Panc1 (cell line): ENCODE results near the gene KBTBD12. TPM values are rescaled to one million over a fixed set of nuclear protein-coding genes. Genes with fewer than 3 reads are reported as not detected.
"Not testable (repeated sequence)": the region's sequence is repeated elsewhere in the genome, so short reads cannot be mapped to it uniquely, and the experiment has no call there.

Experiments used
- ATAC-seq: fragments of 200-7000 bp; cut with Tn5 transposase; 2 replicates; pipeline ENCODE4 v1.9.1; 2020; ENCODE audit warnings: mild to moderate bottlenecking, moderate library complexity
- BruUV-seq: library from RNA; stranded (reverse); fragments of 400-500 nt; replicated peaks from 2 replicates; lab custom pipeline; 2021; lab: Mats Ljungman, UMichigan
- CTCF ChIA-PET: fragments of 300-600 bp; sonication (Branson Sonifier 250); formaldehyde crosslinking; loops from one replicate; lab custom pipeline; 2022; ENCODE audit warnings: antibody characterized with exemption; lab: Charles Lee
- POLR2A ChIA-PET: fragments of 300-600 bp; sonication (Branson Sonifier 250); formaldehyde crosslinking; loops from one replicate; lab custom pipeline; 2022; ENCODE audit warnings: antibody characterized with exemption; lab: Charles Lee
- DNase-seq: peaks from one replicate; pipeline ENCODE4 v3.0.0-alpha.2; 2010; ENCODE audit warnings: low read depth, low spot score
- H3K27ac ChIP-seq: 2 replicates; pipeline ENCODE4 v1.5.1; 2011; ENCODE audit warnings: mild to moderate bottlenecking, low read length, inconsistent platforms
- H3K27me3 ChIP-seq: fragments of 200-500 bp; sonication (Bioruptor generic); 2 replicates; pipeline ENCODE4 v1.6.0; 2014; ENCODE audit warnings: low read length, inconsistent platforms; ENCODE audit not compliant: control insufficient read depth, insufficient read depth
- H3K36me3 ChIP-seq: fragments of 200-500 bp; sonication (Bioruptor generic); 2 replicates; pipeline ENCODE4 v1.5.1; 2014; ENCODE audit warnings: inconsistent platforms, mild to moderate bottlenecking, low read length, moderate library complexity; ENCODE audit not compliant: control insufficient read depth, insufficient read depth
- H3K4me1 ChIP-seq: 2 replicates; pipeline ENCODE4 v1.5.1; 2011; ENCODE audit warnings: inconsistent platforms, mild to moderate bottlenecking, low read length, moderate library complexity; ENCODE audit not compliant: control insufficient read depth, insufficient read depth
- H3K4me3 ChIP-seq, 2 experiments: 2 replicates each; pipeline ENCODE4 v1.5.1; 2011 to 2012; ENCODE audit warnings: low read depth in 2 of 2, low read length in 2 of 2, mild to moderate bottlenecking in 2 of 2, inconsistent platforms in 1 of 2, moderate library complexity in 1 of 2
- H3K9me3 ChIP-seq: fragments of 200-500 bp; sonication (Bioruptor generic); 2 replicates; pipeline ENCODE4 v1.5.1; 2014; ENCODE audit warnings: low read depth, mild to moderate bottlenecking, inconsistent platforms, low read length, moderate library complexity; ENCODE audit not compliant: control insufficient read depth, insufficient read depth
- POLR2AphosphoS5 ChIP-seq: IDR thresholded peaks from 2 replicates; pipeline ENCODE4 v1.6.1; 2012; ENCODE audit warnings: mild to moderate bottlenecking, low read depth, low read length, moderate library complexity
- SIN3A ChIP-seq: IDR thresholded peaks from 2 replicates; pipeline ENCODE4 v1.6.1; 2012; ENCODE audit warnings: low read depth, mild to moderate bottlenecking, low read length, moderate library complexity, borderline replicate concordance; ENCODE audit not compliant: insufficient read depth
- TCF7L2 ChIP-seq: IDR thresholded peaks from 2 replicates; pipeline ENCODE4 v1.6.1; 2011; ENCODE audit warnings: mild to moderate bottlenecking, low read depth, low read length, inconsistent platforms
- in situ Hi-C: cut with HindIII; loops from 2 replicates; pipeline ENCODE4 v1.10.0; 2016; ENCODE audit warnings: low sequenced_read_pairs, low pct_unique_long_range_greater_than_20kb
- intact Hi-C: fragments of 100-400 bp; cut with micrococcal nuclease; formaldehyde crosslinking; loops from one replicate; pipeline ENCODE4 v1.10.0; 2022; ENCODE audit not compliant: unreplicated experiment
- total RNA-seq: library from RNA; stranded (reverse); gene quantifications from one replicate; pipeline ENCODE4 v1.2.1, GENCODE V29; 2021; ENCODE audit not compliant: unreplicated experiment
- TF ChIP-seq, protein P1 (sequence below), 2 experiments: IDR thresholded peaks; 2 replicates each; pipeline ENCODE4 v1.6.1; 2011 to 2012; ENCODE audit warnings: low read depth in 2 of 2, control low read depth in 1 of 2, low read length in 1 of 2, mild to moderate bottlenecking in 1 of 2, moderate library complexity in 1 of 2; ENCODE audit not compliant: insufficient read depth in 1 of 2
- TF ChIP-seq, protein P2 (sequence below): fragments of 450-650 bp; IDR thresholded peaks from 2 replicates; pipeline ENCODE4 v1.5.1; 2017; ENCODE audit warnings: mild to moderate bottlenecking

Gene KBTBD12
- total RNA-seq, 1 experiment from 2014 or later, result 0.28 TPM

DNA sequence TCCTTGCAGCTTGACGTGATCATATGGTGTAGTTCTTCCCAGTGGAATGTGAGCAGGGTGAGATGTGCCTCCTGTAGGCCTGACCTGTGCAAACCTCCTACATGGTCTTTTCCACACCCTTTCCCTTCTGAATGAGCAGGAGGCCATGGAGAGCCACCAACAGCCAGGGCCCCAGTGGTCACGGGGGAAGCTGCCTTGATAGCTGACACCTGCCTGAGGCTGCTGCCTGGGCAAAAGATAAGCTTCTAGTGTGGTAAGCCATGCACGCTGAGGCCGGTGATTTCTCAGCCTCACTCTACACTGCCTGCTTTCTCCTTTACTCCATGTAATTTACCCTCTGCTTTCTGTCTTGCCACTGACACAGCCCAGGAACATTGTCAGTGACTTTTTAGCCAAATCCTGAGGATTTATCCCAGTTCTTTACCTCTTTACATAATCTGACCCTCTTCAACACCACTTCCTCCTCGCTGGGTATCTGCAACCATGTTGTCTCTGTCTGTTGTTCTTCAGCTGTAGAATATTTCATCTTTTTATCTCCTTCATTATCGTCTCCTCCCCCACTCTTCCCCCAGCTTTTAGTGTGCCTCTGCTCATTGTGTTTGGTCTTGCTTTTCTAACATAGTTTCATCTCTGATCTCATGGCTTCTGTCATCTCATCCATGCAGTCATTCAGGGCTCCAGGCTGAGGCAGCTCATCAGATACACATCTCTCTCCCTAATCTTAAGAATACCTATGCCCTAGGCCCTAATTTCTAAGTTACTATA, 11.2 kb upstream of the KBTBD12 start:
- TF ChIP-seq TCF7L2 (no peak), POLR2AphosphoS5 (no peak), SIN3A (no peak)
- TF ChIP-seq, protein P1, sequence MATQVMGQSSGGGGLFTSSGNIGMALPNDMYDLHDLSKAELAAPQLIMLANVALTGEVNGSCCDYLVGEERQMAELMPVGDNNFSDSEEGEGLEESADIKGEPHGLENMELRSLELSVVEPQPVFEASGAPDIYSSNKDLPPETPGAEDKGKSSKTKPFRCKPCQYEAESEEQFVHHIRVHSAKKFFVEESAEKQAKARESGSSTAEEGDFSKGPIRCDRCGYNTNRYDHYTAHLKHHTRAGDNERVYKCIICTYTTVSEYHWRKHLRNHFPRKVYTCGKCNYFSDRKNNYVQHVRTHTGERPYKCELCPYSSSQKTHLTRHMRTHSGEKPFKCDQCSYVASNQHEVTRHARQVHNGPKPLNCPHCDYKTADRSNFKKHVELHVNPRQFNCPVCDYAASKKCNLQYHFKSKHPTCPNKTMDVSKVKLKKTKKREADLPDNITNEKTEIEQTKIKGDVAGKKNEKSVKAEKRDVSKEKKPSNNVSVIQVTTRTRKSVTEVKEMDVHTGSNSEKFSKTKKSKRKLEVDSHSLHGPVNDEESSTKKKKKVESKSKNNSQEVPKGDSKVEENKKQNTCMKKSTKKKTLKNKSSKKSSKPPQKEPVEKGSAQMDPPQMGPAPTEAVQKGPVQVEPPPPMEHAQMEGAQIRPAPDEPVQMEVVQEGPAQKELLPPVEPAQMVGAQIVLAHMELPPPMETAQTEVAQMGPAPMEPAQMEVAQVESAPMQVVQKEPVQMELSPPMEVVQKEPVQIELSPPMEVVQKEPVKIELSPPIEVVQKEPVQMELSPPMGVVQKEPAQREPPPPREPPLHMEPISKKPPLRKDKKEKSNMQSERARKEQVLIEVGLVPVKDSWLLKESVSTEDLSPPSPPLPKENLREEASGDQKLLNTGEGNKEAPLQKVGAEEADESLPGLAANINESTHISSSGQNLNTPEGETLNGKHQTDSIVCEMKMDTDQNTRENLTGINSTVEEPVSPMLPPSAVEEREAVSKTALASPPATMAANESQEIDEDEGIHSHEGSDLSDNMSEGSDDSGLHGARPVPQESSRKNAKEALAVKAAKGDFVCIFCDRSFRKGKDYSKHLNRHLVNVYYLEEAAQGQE (IDR thresholded peaks at IDR 0.05; ENCODE audit: insufficient read depth in 1 of 2, low read depth in 2 of 2, low read length in 1 of 2), result no peak
- TF ChIP-seq, protein P2, sequence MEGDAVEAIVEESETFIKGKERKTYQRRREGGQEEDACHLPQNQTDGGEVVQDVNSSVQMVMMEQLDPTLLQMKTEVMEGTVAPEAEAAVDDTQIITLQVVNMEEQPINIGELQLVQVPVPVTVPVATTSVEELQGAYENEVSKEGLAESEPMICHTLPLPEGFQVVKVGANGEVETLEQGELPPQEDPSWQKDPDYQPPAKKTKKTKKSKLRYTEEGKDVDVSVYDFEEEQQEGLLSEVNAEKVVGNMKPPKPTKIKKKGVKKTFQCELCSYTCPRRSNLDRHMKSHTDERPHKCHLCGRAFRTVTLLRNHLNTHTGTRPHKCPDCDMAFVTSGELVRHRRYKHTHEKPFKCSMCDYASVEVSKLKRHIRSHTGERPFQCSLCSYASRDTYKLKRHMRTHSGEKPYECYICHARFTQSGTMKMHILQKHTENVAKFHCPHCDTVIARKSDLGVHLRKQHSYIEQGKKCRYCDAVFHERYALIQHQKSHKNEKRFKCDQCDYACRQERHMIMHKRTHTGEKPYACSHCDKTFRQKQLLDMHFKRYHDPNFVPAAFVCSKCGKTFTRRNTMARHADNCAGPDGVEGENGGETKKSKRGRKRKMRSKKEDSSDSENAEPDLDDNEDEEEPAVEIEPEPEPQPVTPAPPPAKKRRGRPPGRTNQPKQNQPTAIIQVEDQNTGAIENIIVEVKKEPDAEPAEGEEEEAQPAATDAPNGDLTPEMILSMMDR, result no peak
- Histone ChIP-seq H3K36me3 (no peaks in the 10 kb centered on the region), H3K4me1 (no peaks in the 10 kb centered on the region), H3K9me3 (no peaks in the 10 kb centered on the region), H3K27me3 (peaks cover 6% of the 10 kb centered on the region), H3K27ac (no peak overlapping the region), H3K4me3 (no peak overlapping the region)
- CTCF ChIA-PET, result no interaction called here
- intact Hi-C loops, result no loop called here
- POLR2A ChIA-PET, result no interaction called here
- no TSS peak for BruUV-seq
- ATAC-seq, result no peak
- no peak for DNase-seq
- in situ Hi-C loops, result no loop called here

DNA sequence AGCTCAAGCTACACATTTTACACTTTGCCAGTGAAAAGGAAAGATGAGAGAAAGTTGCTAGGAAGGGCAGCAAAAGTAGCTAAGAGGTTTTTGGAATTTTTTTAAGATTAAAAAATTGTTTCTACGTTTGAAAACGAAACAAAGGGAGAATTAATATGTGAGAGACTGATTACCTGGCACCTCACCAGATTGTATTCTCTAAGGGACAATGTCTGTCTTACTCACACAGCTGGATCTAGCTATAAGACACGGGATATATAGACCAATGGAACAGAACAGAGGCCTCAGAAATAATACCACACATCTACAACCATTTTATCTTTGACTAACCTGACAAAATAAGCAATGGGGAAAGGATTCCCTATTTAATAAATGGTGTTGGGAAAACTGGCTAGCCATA, 9.5 kb upstream of the KBTBD12 start:
- no peak for DNase-seq
- intact Hi-C loops (no loop called here), in situ Hi-C loops (no loop called here)
- Histone ChIP-seq H3K27ac (no peak overlapping the region), H3K4me1 (no peaks in the 10 kb centered on the region), H3K36me3 (no peaks in the 10 kb centered on the region), H3K27me3 (peaks cover 9% of the 10 kb centered on the region), H3K9me3 (no peaks in the 10 kb centered on the region), H3K4me3 (no peak overlapping the region)
- CTCF ChIA-PET, result no interaction called here
- TF ChIP-seq, protein P1 (IDR thresholded peaks at IDR 0.05; ENCODE audit: insufficient read depth in 1 of 2, low read depth in 2 of 2, low read length in 1 of 2), result no peak
- TF ChIP-seq POLR2AphosphoS5, result no peak
- ATAC-seq, result no peak
- BruUV-seq, result no TSS peak
- POLR2A ChIA-PET, result no interaction called here

DNA sequence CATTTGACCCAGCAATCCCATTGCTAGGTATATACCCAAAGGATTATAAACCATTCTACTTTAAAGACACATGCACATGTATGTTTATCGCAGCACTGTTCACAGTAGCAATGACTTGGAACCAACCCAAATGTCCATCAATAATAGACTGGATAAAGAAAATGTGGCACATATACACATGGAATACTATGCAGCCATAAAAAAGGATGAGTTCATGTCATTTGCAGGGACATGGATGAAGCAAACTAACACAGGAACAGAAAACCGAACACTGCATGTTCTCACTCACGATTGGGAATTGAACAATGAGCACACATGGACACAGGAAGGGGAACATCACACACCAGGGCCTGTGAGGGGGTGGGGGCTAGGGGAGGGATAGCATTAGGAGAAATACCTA, 8.4 kb upstream of the KBTBD12 start:
- CTCF ChIA-PET, H3K36me3 ChIP-seq, DNase-seq, H3K9me3 ChIP-seq, POLR2A ChIA-PET, H3K4me1 ChIP-seq, BruUV-seq, ATAC-seq, H3K27ac ChIP-seq, H3K4me3 ChIP-seq, intact Hi-C loops, H3K27me3 ChIP-seq, in situ Hi-C loops: not testable (repeated sequence)
